IMR-90 (cell line): ENCODE results near the gene TRMT6. TPM values are rescaled to one million over a fixed set of nuclear protein-coding genes. Genes with fewer than 3 reads are reported as not detected.

Source experiments
- ATAC-seq: fragments of 200-7000 bp; cut with Tn5 transposase; 2 replicates; pipeline ENCODE4 v1.9.1; 2020; ENCODE audit warnings: low read depth, mild to moderate bottlenecking, moderate library complexity
- BruUV-seq: library from RNA; stranded (reverse); fragments of 400-500 nt; replicated peaks from 2 replicates; lab custom pipeline; 2021; lab: Mats Ljungman, UMichigan
- CTCF ChIA-PET: fragments of 300-600 bp; formaldehyde crosslinking; extraction: SDS; loops from one replicate; lab custom pipeline; 2021; ENCODE audit warnings: antibody characterized with exemption; lab: Yijun Ruan, JAX
- POLR2A ChIA-PET: fragments of 300-600 bp; sonication (Branson Sonifier 250); formaldehyde crosslinking; loops from one replicate; lab custom pipeline; 2022; ENCODE audit warnings: antibody characterized with exemption; ENCODE audit not compliant: unreplicated experiment; lab: Charles Lee
- DNase-seq: peaks from one replicate; pipeline ENCODE4 v3.0.0; 2013
- H2AFZ ChIP-seq: replicated peaks from 2 replicates; pipeline ENCODE3; 2013; ENCODE audit warnings: low read length, mild to moderate bottlenecking; ENCODE audit not compliant: poor library complexity
- H2AK5ac ChIP-seq: 2 replicates; pipeline ENCODE4 v1.6.1; 2013; ENCODE audit warnings: low read depth, low read length, inconsistent platforms
- H2AK9ac ChIP-seq: replicated peaks from 2 replicates; pipeline ENCODE3; 2013; ENCODE audit warnings: mild to moderate bottlenecking, low read depth, low read length, moderate library complexity; ENCODE audit not compliant: poor library complexity
- H2BK120ac ChIP-seq: 2 replicates; pipeline ENCODE4 v1.6.1; 2013; ENCODE audit warnings: low read depth, low read length, inconsistent platforms
- H2BK15ac ChIP-seq: 3 replicates; pipeline ENCODE4 v1.6.1; 2013; ENCODE audit warnings: low read depth, low read length, inconsistent platforms
- H2BK20ac ChIP-seq: 2 replicates; pipeline ENCODE4 v1.6.1; 2013; ENCODE audit warnings: low read depth, mild to moderate bottlenecking, inconsistent platforms, low read length, moderate library complexity
- H2BK5ac ChIP-seq: 2 replicates; pipeline ENCODE4 v1.6.1; 2013; ENCODE audit warnings: mild to moderate bottlenecking, low read depth, low read length, inconsistent platforms; ENCODE audit not compliant: poor library complexity, severe bottlenecking
- H3K14ac ChIP-seq: replicated peaks from 2 replicates; pipeline ENCODE4 v1.6.1; 2013; ENCODE audit warnings: low read depth, low read length, inconsistent platforms
- H3K18ac ChIP-seq: 2 replicates; pipeline ENCODE4 v1.6.1; 2013; ENCODE audit warnings: low read depth, low read length, control low read depth
- H3K23ac ChIP-seq: 2 replicates; pipeline ENCODE4 v1.6.1; 2013; ENCODE audit warnings: low read depth, low read length, inconsistent platforms
- H3K27ac ChIP-seq: 2 replicates; pipeline ENCODE4 v1.5.1; 2013; ENCODE audit warnings: mild to moderate bottlenecking, control low read depth, low read length; ENCODE audit not compliant: insufficient read depth
- H3K27me3 ChIP-seq: 2 replicates; pipeline ENCODE4 v1.6.1; 2013; ENCODE audit warnings: low read length; ENCODE audit not compliant: control insufficient read depth, insufficient read depth
- H3K36me3 ChIP-seq: 2 replicates; pipeline ENCODE4 v1.6.1; 2013; ENCODE audit warnings: low read length, mixed read lengths; ENCODE audit not compliant: control insufficient read depth, insufficient read depth
- H3K4ac ChIP-seq: 2 replicates; pipeline ENCODE4 v1.6.1; 2013; ENCODE audit warnings: low read depth, low read length, inconsistent platforms
- H3K4me1 ChIP-seq: 2 replicates; pipeline ENCODE4 v1.6.1; 2013; ENCODE audit warnings: low read length, mixed read lengths; ENCODE audit not compliant: control insufficient read depth, insufficient read depth
- H3K4me2 ChIP-seq: 2 replicates; pipeline ENCODE4 v1.6.1; 2013; ENCODE audit warnings: low read depth, mild to moderate bottlenecking, control low read depth, low read length, moderate library complexity
- H3K4me3 ChIP-seq: 2 replicates; pipeline ENCODE4 v1.5.1; 2013; ENCODE audit warnings: low read depth, mild to moderate bottlenecking, control low read depth, low read length, moderate library complexity; ENCODE audit not compliant: insufficient read depth
- H3K56ac ChIP-seq: 2 replicates; pipeline ENCODE4 v1.6.1; 2013; ENCODE audit warnings: low read length, inconsistent platforms; ENCODE audit not compliant: insufficient read depth; ENCODE audit errors: extremely low read depth
- H3K79me1 ChIP-seq, 2 experiments: 2 replicates each; pipeline ENCODE4 v1.6.1; 2013; ENCODE audit warnings: low read length in 2 of 2, inconsistent platforms in 1 of 2, low read depth in 1 of 2
- H3K9ac ChIP-seq: 2 replicates; pipeline ENCODE4 v1.6.1; 2013; ENCODE audit warnings: low read depth, low read length, control low read depth
- H3K9me1 ChIP-seq: 2 replicates; pipeline ENCODE4 v1.6.1; 2013; ENCODE audit warnings: low read length, inconsistent platforms; ENCODE audit not compliant: insufficient read depth
- H3K9me3 ChIP-seq: 2 replicates; pipeline ENCODE4 v1.6.1; 2013; ENCODE audit warnings: low read length; ENCODE audit not compliant: control insufficient read depth, insufficient read depth
- H4K20me1 ChIP-seq: 2 replicates; pipeline ENCODE4 v1.6.1; 2013; ENCODE audit warnings: low read length, inconsistent platforms; ENCODE audit not compliant: insufficient read depth
- H4K5ac ChIP-seq: 2 replicates; pipeline ENCODE4 v1.6.1; 2013; ENCODE audit warnings: mild to moderate bottlenecking, low read depth, low read length, control low read depth
- H4K8ac ChIP-seq, 2 experiments: 2 replicates each; pipeline ENCODE4 v1.6.1; 2013; ENCODE audit warnings: low read depth in 2 of 2, low read length in 2 of 2, control low read depth in 1 of 2, inconsistent platforms in 1 of 2
- H4K91ac ChIP-seq: 2 replicates; pipeline ENCODE4 v1.6.1; 2013; ENCODE audit warnings: low read depth, low read length, inconsistent platforms; ENCODE audit not compliant: insufficient read depth
- BHLHE40 ChIP-seq: fragments of 150-350 bp; IDR thresholded peaks from 2 replicates; pipeline ENCODE4 v1.6.1; 2016; ENCODE audit warnings: mild to moderate bottlenecking, low read depth, low read length
- CEBPB ChIP-seq: IDR thresholded peaks from 2 replicates; pipeline ENCODE4 v1.6.1; 2012; ENCODE audit warnings: low read depth, low read length, improper control_type of control experiment
- FOS ChIP-seq: fragments of 150-350 bp; IDR thresholded peaks from 2 replicates; pipeline ENCODE4 v1.6.1; 2016; ENCODE audit warnings: low read depth, low read length
- MAZ ChIP-seq: IDR thresholded peaks from 2 replicates; pipeline ENCODE4 v1.6.1; 2012; ENCODE audit warnings: low read depth, mild to moderate bottlenecking, low read length, improper control_type of control experiment, moderate library complexity, borderline replicate concordance
- MXI1 ChIP-seq: IDR thresholded peaks from 2 replicates; pipeline ENCODE4 v1.6.1; 2012; ENCODE audit warnings: low read depth, mild to moderate bottlenecking, low read length, moderate library complexity, borderline replicate concordance
- NFE2L2 ChIP-seq: fragments of 150-350 bp; IDR thresholded peaks from 2 replicates; pipeline ENCODE4 v1.6.1; 2016; ENCODE audit warnings: low read depth, mild to moderate bottlenecking, low read length
- RCOR1 ChIP-seq: IDR thresholded peaks from 2 replicates; pipeline ENCODE4 v1.6.1; 2012; ENCODE audit warnings: mild to moderate bottlenecking, low read length, improper control_type of control experiment; ENCODE audit not compliant: insufficient replicate concordance
- RFX5 ChIP-seq: IDR thresholded peaks from 2 replicates; pipeline ENCODE4 v1.8.0; 2012; ENCODE audit warnings: low read depth, mild to moderate bottlenecking, low read length, moderate library complexity
- WGBS, 2 experiments: methylation state at CpG; one replicate each; pipeline versions ENCODE4 v1.1.5 to v1.1.7; 2013; ENCODE audit warnings: missing lambda C conversion rate in 2 of 2; ENCODE audit not compliant: insufficient read length in 1 of 2; ENCODE audit errors: extremely low coverage in 2 of 2; 5-methylcytosine and 5-hydroxymethylcytosine counted together
- dilution Hi-C: fragments of 300-500 bp; cut with HindIII; formaldehyde crosslinking; loops from one replicate; pipeline ENCODE4 v1.14.3; 2018; ENCODE audit warnings: low sequenced_read_pairs; ENCODE audit not compliant: unreplicated experiment
- in situ Hi-C: fragments of 300-500 bp; cut with MboI; formaldehyde crosslinking; loops from 3 replicates; pipeline ENCODE4 v1.14.3; 2019; ENCODE audit warnings: low sequenced_read_pairs, inconsistent platforms, mixed read lengths
- intact Hi-C: fragments of 100-400 bp; cut with micrococcal nuclease; formaldehyde crosslinking; loops from 2 replicates; pipeline ENCODE4 v1.10.0; 2022
- polyA plus RNA-seq, 3 experiments: library from polyadenylated mRNA; depleted of rRNA; stranded (reverse); fragments of >200 nt; gene quantifications; 2 replicates each; pipeline ENCODE4 v1.2.3, GENCODE V29; 2012; ENCODE audit warnings: low replicate concordance in 1 of 3
- total RNA-seq: library from RNA; depleted of rRNA; stranded (reverse); fragments of >200 nt; gene quantifications from 2 replicates; pipeline ENCODE4 v1.2.3, GENCODE V29; 2012
- TF ChIP-seq, protein P1 (sequence below): fragments of 150-350 bp; IDR thresholded peaks from 2 replicates; pipeline ENCODE4 v1.6.1; 2016; ENCODE audit warnings: low read depth, mild to moderate bottlenecking, low read length, moderate library complexity, borderline replicate concordance
- TF ChIP-seq, protein P2 (sequence below): fragments of 150-350 bp; IDR thresholded peaks from 2 replicates; pipeline ENCODE4 v1.6.1; 2017; ENCODE audit warnings: mild to moderate bottlenecking, antibody characterized with exemption, low read length, low read depth

Gene TRMT6
- total and polyA plus RNA-seq, 2 of the 4 experiments (the other 2 are of a cell fraction), result 7.2 to 8.0 TPM

DNA sequence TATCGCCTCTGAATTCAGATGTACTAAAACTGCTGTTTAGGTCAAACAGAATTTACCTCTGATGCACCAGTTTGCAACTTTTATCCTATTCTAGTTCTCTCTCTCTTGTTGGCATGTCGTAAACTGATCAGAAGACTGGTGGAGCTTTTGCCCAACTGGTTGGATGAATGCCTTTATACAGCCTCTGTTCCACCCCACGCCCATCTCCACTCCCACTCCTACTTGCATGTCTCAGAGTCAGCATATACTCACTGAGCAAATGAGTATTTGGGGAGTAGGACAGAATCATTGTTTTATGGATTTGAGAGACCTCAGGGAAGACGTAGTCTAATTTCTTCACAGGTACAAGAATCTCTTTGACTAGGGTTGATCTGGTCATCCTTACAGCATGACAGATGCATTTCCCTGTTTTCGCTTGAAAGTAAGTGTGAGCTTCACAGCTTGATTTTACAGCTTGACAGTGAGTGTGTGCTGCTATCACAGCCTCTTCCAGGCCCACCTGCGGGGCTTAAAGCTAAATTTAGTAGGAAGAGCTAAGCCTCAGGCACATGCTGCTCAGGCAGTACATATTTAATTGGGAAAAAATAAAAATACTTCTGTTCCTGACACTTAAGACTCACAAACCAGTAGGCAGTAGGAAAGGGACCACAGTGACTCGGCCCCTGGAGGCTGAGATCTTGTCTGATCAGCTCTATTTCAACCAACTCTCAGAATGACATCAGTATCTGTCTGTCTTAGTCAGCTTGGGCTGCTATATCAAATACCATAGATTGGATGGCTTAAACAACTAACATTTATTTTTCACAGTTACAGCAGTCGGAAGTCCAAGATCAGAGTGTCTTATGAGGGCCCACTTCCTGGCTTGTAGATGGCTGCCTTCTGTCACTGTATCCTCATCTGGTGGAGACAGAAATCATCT is 30.4 kb downstream of the TRMT6 start:
- H3K4me3 ChIP-seq, result no peak overlapping the region
- no peaks in the 10 kb centered on the region for H4K20me1 ChIP-seq
- no peak for TF ChIP-seq BHLHE40
- TF ChIP-seq MAZ, result no peak
- TF ChIP-seq CEBPB, result no peak
- TF ChIP-seq, protein P1, sequence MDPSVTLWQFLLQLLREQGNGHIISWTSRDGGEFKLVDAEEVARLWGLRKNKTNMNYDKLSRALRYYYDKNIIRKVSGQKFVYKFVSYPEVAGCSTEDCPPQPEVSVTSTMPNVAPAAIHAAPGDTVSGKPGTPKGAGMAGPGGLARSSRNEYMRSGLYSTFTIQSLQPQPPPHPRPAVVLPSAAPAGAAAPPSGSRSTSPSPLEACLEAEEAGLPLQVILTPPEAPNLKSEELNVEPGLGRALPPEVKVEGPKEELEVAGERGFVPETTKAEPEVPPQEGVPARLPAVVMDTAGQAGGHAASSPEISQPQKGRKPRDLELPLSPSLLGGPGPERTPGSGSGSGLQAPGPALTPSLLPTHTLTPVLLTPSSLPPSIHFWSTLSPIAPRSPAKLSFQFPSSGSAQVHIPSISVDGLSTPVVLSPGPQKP, result no peak
- TF ChIP-seq MXI1, result no peak
- TF ChIP-seq RFX5, result no peak
- TF ChIP-seq FOS, result no peak
- no peak for TF ChIP-seq RCOR1
- TF ChIP-seq, protein P2, sequence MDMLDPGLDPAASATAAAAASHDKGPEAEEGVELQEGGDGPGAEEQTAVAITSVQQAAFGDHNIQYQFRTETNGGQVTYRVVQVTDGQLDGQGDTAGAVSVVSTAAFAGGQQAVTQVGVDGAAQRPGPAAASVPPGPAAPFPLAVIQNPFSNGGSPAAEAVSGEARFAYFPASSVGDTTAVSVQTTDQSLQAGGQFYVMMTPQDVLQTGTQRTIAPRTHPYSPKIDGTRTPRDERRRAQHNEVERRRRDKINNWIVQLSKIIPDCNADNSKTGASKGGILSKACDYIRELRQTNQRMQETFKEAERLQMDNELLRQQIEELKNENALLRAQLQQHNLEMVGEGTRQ, result no peak
- TF ChIP-seq NFE2L2, result no peak
- 0 out of 2 replicates have a peak, but pooled peaks cover 4% of the 10 kb centered on the region for H3K9me1 ChIP-seq
- dilution Hi-C loops (no loop called here), intact Hi-C loops (no loop called here), in situ Hi-C loops (no loop called here)
- H3K36me3 ChIP-seq, result no peaks in the 10 kb centered on the region
- WGBS, 2 experiments, result 55% methylated on average over 2 of the region's 8 CpGs; no CpG with 5 or more reads in 1 of the 2 experiments
- no peak overlapping the region for H3K4ac ChIP-seq
- DNase-seq (no peak), ATAC-seq (no peak)
- BruUV-seq, result no TSS peak
- no peak overlapping the region for H4K5ac ChIP-seq
- no peak overlapping the region for H2BK15ac ChIP-seq
- no peak overlapping the region for H2BK20ac ChIP-seq
- peaks cover 2% of the 10 kb centered on the region; the same call in 1 of the 2 replicates for H3K4me1 ChIP-seq
- H3K56ac ChIP-seq, result no peak overlapping the region
- no peak overlapping the region for H2AK9ac ChIP-seq
- POLR2A ChIA-PET, result interaction anchor here (0.5 kb wide), 1 partner anchor 100 kb away, joined by 5 read pairs; no protein-coding TSS in a partner anchor
- CTCF ChIA-PET, result no interaction called here
- H3K23ac ChIP-seq, result no peak overlapping the region
- no peaks in the 10 kb centered on the region for H3K79me1 ChIP-seq
- no peak overlapping the region for H2BK120ac ChIP-seq
- H3K18ac ChIP-seq, result no peak overlapping the region
- H4K91ac ChIP-seq, result no peak overlapping the region
- H3K4me2 ChIP-seq, result no peak overlapping the region
- peaks cover 14% of the 10 kb centered on the region for H3K27me3 ChIP-seq
- no peak overlapping the region for H3K27ac ChIP-seq
- no peak overlapping the region for H2AFZ ChIP-seq
- no peak overlapping the region for H4K8ac ChIP-seq
- H2AK5ac ChIP-seq, result no peak overlapping the region
- H3K9ac ChIP-seq, result no peak overlapping the region
- no peaks in the 10 kb centered on the region for H3K9me3 ChIP-seq
- no peak overlapping the region for H3K14ac ChIP-seq
- H2BK5ac ChIP-seq, result no peak overlapping the region
